ENCODE data around the gene ADARB1.

DNA sequence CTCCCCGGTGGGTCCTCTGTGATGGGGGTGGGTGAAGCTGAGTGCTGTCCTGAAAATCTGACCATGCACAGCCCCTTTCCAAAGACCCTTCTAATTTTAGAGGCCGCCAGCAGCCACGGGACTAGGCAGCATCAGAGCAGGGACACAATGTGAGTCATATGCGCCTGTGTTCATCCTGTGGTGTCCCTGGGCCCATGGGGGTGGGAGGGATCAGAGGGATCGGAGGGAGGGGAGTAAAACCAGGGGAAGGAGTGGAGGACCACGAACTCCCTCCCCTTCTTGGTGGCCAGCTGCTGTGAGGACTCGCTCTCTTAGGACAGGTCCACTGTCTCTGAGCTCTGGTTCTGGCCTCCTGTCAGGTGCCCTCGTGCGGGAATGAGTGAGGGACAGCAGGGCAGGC is 61.5 kb downstream of the ADARB1 start:
- TF ChIP-seq, protein P1, sequence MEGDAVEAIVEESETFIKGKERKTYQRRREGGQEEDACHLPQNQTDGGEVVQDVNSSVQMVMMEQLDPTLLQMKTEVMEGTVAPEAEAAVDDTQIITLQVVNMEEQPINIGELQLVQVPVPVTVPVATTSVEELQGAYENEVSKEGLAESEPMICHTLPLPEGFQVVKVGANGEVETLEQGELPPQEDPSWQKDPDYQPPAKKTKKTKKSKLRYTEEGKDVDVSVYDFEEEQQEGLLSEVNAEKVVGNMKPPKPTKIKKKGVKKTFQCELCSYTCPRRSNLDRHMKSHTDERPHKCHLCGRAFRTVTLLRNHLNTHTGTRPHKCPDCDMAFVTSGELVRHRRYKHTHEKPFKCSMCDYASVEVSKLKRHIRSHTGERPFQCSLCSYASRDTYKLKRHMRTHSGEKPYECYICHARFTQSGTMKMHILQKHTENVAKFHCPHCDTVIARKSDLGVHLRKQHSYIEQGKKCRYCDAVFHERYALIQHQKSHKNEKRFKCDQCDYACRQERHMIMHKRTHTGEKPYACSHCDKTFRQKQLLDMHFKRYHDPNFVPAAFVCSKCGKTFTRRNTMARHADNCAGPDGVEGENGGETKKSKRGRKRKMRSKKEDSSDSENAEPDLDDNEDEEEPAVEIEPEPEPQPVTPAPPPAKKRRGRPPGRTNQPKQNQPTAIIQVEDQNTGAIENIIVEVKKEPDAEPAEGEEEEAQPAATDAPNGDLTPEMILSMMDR (IDR thresholded peaks at IDR 0.05; ENCODE audit: low read length) = no peak
- TF ChIP-seq EZH2 (IDR thresholded peaks at IDR 0.05; ENCODE audit: borderline replicate concordance, low read length) = no peak

Data from OCI-LY1 (cell line).